SU-DHL-6 (cell line): ENCODE results near the gene SIRT6.

ENCODE experiments used
- EZH2phosphoT487 ChIP-seq: fragments of 200-600 bp; sonication (generic), shearing (Covaris generic); conservative IDR thresholded peaks from 2 replicates; pipeline ENCODE4 v1.6.1; 2018; ENCODE audit warnings: mild to moderate bottlenecking, antibody characterized with exemption, low read length, moderate library complexity, mixed read lengths
- TF ChIP-seq, protein P1 (sequence below): fragments of 200-600 bp; sonication (generic); IDR thresholded peaks from one replicate; pipeline ENCODE4 v1.5.1; 2017; ENCODE audit warnings: antibody characterized with exemption, mild to moderate bottlenecking, low read length, moderate library complexity; ENCODE audit not compliant: insufficient read depth, poor library complexity, severe bottlenecking

- TF ChIP-seq, protein P1, sequence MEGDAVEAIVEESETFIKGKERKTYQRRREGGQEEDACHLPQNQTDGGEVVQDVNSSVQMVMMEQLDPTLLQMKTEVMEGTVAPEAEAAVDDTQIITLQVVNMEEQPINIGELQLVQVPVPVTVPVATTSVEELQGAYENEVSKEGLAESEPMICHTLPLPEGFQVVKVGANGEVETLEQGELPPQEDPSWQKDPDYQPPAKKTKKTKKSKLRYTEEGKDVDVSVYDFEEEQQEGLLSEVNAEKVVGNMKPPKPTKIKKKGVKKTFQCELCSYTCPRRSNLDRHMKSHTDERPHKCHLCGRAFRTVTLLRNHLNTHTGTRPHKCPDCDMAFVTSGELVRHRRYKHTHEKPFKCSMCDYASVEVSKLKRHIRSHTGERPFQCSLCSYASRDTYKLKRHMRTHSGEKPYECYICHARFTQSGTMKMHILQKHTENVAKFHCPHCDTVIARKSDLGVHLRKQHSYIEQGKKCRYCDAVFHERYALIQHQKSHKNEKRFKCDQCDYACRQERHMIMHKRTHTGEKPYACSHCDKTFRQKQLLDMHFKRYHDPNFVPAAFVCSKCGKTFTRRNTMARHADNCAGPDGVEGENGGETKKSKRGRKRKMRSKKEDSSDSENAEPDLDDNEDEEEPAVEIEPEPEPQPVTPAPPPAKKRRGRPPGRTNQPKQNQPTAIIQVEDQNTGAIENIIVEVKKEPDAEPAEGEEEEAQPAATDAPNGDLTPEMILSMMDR, result peak; percentile 65
- TF ChIP-seq EZH2phosphoT487, result no peak
These were observed 4.0 kb upstream of the SIRT6 start for GRCh38 chr19:4186087-4186993.
